ENCODE data around the gene PPM1H.
"Not testable (repeated sequence)": the region's sequence is repeated elsewhere in the genome, so short reads cannot be mapped to it uniquely, and the experiment has no call there.

The PPM1H gene

DNA sequence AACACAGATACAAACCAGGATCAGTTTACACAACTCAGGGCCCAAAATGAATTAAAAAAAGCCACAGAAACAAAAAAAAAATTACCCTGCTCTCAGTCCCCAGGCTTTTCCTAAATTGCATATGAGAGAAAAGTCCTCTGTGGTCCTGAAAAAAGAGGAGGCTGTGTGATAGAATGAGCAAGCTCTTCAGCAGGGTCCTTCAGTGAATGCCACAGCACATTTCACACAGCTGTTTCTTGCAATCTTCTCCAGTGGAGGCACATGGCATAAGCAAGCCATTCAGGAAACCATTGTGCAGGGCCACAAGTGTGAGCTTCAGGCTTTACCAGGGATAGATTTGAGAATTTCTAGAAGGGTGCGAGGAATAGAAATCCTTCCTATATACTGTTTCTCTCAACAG, 168.5 kb downstream of the PPM1H start:
- TF ChIP-seq ZNF274 (IDR thresholded peaks at IDR 0.05; ENCODE audit: low read depth, low read length) = no peak

DNA sequence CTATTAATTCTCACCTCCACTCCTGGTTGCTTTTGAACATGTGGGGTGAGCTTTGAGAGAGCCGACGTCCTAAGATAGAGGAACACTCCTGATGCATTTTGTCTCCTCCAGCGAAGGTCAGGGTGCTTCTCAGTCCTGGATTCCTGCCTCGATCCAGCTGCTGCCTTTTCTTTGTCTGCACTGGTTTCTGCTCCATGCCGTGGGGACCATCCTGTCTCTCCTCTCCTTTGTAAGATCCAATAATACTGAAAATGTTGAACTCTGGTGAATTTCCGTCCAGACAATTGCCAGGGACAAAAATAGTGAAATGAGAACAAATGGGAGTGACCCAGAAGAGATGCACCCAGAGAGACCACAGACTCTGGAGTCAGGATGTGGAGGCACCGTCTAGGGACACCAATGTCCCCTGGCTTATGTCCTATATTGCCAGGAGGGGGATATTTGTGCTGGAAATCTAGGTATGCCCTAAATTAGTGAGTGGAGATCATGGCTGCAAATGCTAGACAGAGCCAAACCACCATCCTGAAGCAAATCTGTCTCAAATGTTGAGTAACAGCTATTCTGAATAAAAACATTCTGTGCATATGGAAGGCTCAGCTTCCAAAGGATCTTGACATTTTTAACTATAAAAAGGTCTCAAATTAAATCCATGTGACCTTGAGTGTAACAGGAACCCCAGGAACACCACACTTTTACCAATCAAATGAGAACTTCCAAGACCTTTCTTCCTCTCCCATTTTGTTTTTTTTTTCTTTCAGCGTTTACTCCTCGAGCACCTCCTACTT, 170.9 kb downstream of the PPM1H start:
- no peak overlapping the region for H3K4me3 ChIP-seq (ENCODE audit: low read length)
- TF ChIP-seq ZNF274 (IDR thresholded peaks at IDR 0.05; ENCODE audit: low read depth, low read length) = no peak

More for the DNA sequence above, 168.5 kb downstream of the PPM1H start:
- no peak overlapping the region for H3K4me3 ChIP-seq (ENCODE audit: low read length)

GRCh38 chr12:62763312-62763711, 171.6 kb downstream of the PPM1H start:
- no peak overlapping the region for H3K4me3 ChIP-seq (ENCODE audit: low read length)
- no peak for TF ChIP-seq ZNF274 (IDR thresholded peaks at IDR 0.05; ENCODE audit: low read depth, low read length)

- H3K4me3 ChIP-seq (ENCODE audit: low read length) = no peak overlapping the region
- TF ChIP-seq ZNF274 (IDR thresholded peaks at IDR 0.05; ENCODE audit: low read depth, low read length) = no peak
These were observed 172.3 kb downstream of the PPM1H start for GRCh38 chr12:62762645-62763044.

DNA sequence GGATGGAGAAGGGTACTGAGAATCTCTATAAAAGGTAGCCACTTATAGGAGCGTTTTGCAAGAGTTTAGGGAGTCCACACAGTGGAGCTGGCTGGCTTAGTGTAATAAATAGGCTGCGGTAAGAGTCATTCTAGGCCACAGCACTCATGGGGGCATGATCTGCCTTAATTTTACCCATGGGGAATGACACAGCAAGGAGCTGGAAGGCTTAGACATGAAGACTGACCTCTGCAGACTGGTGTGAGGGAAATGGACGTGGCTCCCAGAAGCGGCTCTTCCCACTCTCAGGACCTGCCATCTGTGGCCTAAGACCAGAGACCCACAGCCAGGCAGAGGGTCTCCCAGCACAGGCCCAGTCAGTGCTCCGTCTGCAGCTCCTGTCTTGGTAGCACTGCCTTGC, 173.3 kb downstream of the PPM1H start:
- TF ChIP-seq ZNF274 (IDR thresholded peaks at IDR 0.05; ENCODE audit: low read depth, low read length) = no peak
- H3K4me3 ChIP-seq (ENCODE audit: low read length) = no peak overlapping the region

DNA sequence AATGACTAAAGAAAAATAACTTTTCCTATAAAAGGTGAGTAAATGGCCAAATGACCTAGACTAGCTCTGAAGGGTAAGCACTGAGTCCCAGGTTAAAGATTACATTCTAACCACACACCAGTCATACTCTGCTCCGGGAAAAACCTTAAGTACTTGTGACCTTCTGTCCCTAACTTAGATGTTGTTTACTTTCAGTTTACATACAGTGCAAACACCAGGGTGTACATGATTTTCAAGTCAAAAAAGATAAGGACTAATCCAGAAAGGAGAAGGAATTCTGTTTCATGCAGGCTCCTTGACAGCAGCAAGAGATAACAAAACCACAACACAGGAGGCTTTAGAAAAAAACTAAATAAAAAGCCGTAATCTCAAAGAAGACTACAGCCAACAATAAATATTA, 174.2 kb downstream of the PPM1H start:
- no peak for TF ChIP-seq ZNF274 (IDR thresholded peaks at IDR 0.05; ENCODE audit: low read depth, low read length)
- no peak overlapping the region for H3K4me3 ChIP-seq (ENCODE audit: low read length)

DNA sequence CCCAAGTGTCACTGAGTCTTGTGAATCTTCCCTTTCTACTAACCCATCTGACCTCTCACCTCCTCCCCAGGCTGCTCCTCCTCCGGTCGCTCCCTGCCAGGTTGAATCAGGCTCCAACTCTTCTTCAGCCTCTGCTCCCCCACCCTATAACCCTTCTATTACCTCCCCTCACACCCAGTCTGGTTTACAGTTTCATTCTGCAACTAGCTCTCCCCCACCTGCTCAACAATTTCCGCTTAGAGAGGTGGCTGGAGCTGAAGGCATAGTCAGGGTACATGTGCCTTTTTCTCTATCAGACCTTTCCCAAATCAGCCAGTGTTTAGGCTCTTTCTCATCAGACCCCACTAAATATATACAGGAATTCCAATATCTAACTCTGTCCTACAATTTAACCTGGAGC, 174.6 kb downstream of the PPM1H start:
- H3K4me3 ChIP-seq (ENCODE audit: low read length) = not testable (repeated sequence)

DNA sequence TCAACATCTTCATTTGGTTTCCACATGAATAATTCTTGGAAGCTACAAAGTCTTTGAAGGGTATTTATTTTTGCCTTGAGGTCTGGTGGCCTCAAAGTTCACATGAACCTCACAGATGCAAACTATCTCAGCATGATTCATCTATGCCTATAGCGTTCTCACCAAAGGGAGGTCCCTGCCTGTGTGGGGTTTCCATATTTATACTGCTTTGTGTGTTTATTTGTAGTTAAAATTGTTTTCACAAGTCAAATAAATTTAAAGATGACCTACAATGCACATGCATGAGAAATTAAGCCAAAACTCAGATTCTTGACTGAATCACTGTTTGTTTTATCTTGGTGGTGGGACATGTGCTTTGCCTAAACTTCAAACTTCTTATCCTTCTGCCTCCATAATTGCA, 176.7 kb downstream of the PPM1H start:
- H3K4me3 ChIP-seq (ENCODE audit: low read length) = no peak overlapping the region
- TF ChIP-seq ZNF274 (IDR thresholded peaks at IDR 0.05; ENCODE audit: low read depth, low read length) = no peak

DNA sequence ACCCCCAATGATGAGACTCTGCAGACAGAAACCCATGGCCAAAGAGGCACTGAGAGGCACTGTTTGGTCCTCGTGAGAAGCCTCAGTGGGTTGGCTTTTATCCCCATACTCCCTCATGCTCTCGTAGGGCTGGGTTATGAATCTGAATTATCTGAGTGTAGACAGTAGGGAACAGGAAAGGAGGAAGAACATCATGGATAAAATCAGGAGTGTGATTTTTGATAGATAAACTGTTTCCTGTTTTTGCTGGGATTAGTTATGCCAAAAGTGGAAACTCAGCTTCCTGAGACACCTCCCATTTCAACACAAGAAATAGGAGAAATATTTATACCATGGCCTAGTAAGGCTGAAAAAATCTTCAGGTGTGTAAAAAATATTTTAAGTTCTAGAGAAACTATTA, 177.9 kb downstream of the PPM1H start:
- H3K4me3 ChIP-seq (ENCODE audit: low read length) = no peak overlapping the region
- TF ChIP-seq ZNF274 (IDR thresholded peaks at IDR 0.05; ENCODE audit: low read depth, low read length) = no peak

GRCh38 chr12:62754706-62755105, 180.2 kb downstream of the PPM1H start:
- no peak for TF ChIP-seq ZNF274 (IDR thresholded peaks at IDR 0.05; ENCODE audit: low read depth, low read length)

GRCh38 chr12:62751810-62752155, 183.2 kb downstream of the PPM1H start:
- no peak for TF ChIP-seq ZNF274 (IDR thresholded peaks at IDR 0.05; ENCODE audit: low read depth, low read length)

More at GRCh38 chr12:62754706-62755105, 180.2 kb downstream of the PPM1H start:
- H3K4me3 ChIP-seq (ENCODE audit: low read length) = no peak overlapping the region

GRCh38 chr12:62750941-62751809, 183.8 kb downstream of the PPM1H start:
- no peak overlapping the region for H3K4me3 ChIP-seq (ENCODE audit: low read length)
- TF ChIP-seq ZNF274 (IDR thresholded peaks at IDR 0.05; ENCODE audit: low read depth, low read length) = no peak

More at GRCh38 chr12:62751810-62752155, 183.2 kb downstream of the PPM1H start:
- H3K4me3 ChIP-seq (ENCODE audit: low read length) = no peak overlapping the region

GRCh38 chr12:62749586-62749985, 185.4 kb downstream of the PPM1H start:
- no peak overlapping the region for H3K4me3 ChIP-seq (ENCODE audit: low read length)
- no peak for TF ChIP-seq ZNF274 (IDR thresholded peaks at IDR 0.05; ENCODE audit: low read depth, low read length)

DNA sequence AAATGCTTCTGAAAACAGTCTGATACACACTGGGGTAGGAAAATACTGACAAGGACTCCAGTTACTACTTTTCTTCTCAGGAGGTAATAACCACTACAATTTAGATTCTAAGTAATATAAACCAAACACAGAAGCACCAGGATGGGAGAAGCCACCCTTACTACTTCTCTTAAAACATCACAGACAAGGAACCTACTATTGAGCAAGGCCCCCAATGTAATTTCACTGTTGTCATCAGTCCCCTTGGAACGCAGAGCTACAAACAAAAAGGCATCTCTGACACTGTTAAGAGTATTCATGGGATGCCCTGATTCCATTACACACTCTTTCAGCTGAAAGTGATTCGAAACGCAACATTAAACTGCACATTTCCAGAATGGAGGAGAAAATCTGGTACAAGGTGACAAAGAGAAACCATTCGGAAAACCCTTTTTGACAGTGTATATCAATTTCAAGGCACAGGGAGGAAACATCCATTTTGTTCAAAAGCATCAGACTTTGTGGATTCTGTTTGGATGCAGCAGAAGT, 185.9 kb downstream of the PPM1H start:
- TF ChIP-seq ZNF274 (IDR thresholded peaks at IDR 0.05; ENCODE audit: low read depth, low read length) = no peak

GRCh38 chr12:62744551-62744950, 190.4 kb downstream of the PPM1H start:
- no peak overlapping the region for H3K4me3 ChIP-seq (ENCODE audit: low read length)
- no peak for TF ChIP-seq ZNF274 (IDR thresholded peaks at IDR 0.05; ENCODE audit: low read depth, low read length)

More for the DNA sequence above, 185.9 kb downstream of the PPM1H start:
- no peak overlapping the region for H3K4me3 ChIP-seq (ENCODE audit: low read length)

Data from GM08714 (cell line).